Measurements from ENCODE around the gene PLXND1. TPM values are rescaled to one million over a fixed set of nuclear protein-coding genes. Genes with fewer than 3 reads are reported as not detected.
A peak's percentile ranks its signal among the peaks of the same experiment; 100 is the strongest.

Gene PLXND1
- total RNA-seq, 4 donors from 2014 or later: 50.5 to 89.9 (median 76.6) TPM

DNA sequence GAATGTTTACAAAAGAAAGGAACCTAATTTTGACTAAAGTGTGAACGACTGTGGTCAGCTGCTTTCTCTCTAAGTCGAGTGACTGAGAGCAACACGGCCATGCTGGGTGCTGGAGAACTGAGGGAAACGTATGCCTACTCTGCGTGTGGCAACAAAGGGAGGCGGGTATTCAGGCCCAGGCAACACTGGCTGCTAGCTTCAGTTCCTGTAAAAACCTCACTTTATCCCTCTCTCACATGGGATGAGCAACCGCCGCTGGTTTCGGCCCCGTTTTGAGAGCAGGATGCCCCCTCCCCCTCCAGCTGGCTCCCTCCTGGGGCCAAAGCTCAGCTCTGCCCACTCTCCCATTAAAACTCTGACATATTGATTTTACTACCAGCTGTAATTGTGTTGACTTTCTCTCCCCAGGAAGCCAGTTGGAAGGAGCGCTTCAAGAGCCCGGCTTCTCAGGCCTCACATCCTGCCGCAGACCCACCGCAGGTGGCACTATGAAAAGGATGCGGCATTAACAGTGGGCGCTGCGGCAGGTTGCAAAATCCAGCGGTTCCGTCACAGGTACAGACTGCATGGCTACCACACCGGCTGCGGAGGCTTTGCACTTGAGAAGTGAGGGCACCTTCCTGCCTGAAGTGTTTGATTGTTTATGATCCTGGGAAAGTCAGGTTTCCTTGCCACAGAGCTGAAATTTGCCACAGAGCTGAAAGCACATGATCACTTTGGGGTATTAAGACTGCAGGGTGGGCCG is 12.7 kb downstream of the PLXND1 start:
- peaks cover 0 to 4% (median under 1%) of the 10 kb centered on the region in 4 donors for H3K36me3 ChIP-seq
- H3K4me3 ChIP-seq: no peak overlapping the region
- DNase-seq (ENCODE audit: extremely low spot score): no peak
- TF ChIP-seq POLR2AphosphoS5 (IDR thresholded peaks at IDR 0.05) (peak in 1 of 2 donors; percentile 3), EP300 (IDR thresholded peaks at IDR 0.05) (no peak)
- no peaks in the 10 kb centered on the region for H3K9me3 ChIP-seq
- intact Hi-C loops (cut with DNase I): no loop called here
- H3K27me3 ChIP-seq: no peaks in the 10 kb centered on the region
- peaks cover 85 to 100% (median 96%) of the 10 kb centered on the region in 4 donors for H3K4me1 ChIP-seq
- 59% methylated on average over 14 of the region's 22 CpGs for WGBS
- peak overlapping the region; percentile 72 to 83 (median 78) for H3K27ac ChIP-seq (replicated peaks in 1 of 4)

- TF ChIP-seq EP300 (IDR thresholded peaks at IDR 0.05) (no peak), POLR2A (IDR thresholded peaks at IDR 0.05; ENCODE audit: low read depth) (no peak)
- H3K4me1 ChIP-seq: peaks cover 82 to 100% (median 90%) of the 10 kb centered on the region in 4 donors
- peak overlapping the region in 3 of 4 donors; percentile 15 to 21 (median 18) for H3K4me3 ChIP-seq
- H3K36me3 ChIP-seq: peaks cover 0 to 10% (median 3%) of the 10 kb centered on the region in 4 donors
- no peak for DNase-seq (ENCODE audit: extremely low spot score)
- intact Hi-C loops (cut with DNase I): no loop called here
- peak overlapping the region; percentile 72 to 83 (median 78) for H3K27ac ChIP-seq (replicated peaks in 1 of 4)
- 74% methylated on average over 8 of the region's 8 CpGs for WGBS
- H3K9me3 ChIP-seq: no peaks in the 10 kb centered on the region
- no peaks in the 10 kb centered on the region for H3K27me3 ChIP-seq
Observed at GRCh38 chr3:129593230-129593594, 13.3 kb downstream of the PLXND1 start.

DNA sequence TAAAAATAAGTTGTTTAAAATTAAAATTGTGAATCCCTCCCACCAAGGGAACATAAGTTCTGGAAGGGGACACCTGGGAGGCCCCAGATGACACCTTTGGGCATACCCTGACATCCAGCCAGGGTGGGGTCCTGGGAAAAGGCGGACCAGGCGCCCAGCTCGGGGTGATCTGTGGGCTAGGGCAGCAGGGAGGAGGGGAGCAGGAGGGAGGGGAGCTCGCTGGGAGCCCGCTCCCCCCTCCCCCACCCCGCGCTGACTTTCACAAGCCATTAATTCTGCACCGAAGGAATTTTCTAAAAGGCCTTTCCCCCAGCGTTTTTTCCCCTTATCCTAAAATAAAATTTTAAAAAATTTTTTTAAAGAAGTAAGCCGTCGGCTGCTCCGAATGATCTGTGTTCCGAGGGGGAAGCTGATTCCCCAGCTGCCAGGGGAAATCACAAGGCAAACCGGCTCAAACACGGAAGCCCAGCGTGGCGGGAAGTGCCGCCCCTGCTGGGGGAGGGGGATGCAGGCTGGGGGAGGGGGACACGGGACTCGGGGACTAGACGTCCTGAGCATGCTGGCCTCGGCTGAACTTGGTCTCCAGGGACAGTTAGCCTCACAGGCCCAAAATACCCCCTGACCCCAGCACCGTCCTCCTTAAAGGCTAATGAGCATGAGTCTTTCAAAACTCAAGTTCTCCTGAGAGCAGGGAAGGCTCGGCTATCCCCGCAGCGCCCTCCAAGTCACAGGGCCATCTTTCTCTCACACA is 13.9 kb downstream of the PLXND1 start:
- WGBS: 54% methylated on average over 24 of the region's 26 CpGs
- peak overlapping the region; percentile 15 to 32 (median 18) for H3K4me3 ChIP-seq
- peaks cover 81 to 100% (median 90%) of the 10 kb centered on the region in 4 donors for H3K4me1 ChIP-seq

GRCh38 chr3:129591932-129592331 is 14.5 kb downstream of the PLXND1 start:
- no peaks in the 10 kb centered on the region for H3K27me3 ChIP-seq
- peak overlapping the region; percentile 72 to 83 (median 78) for H3K27ac ChIP-seq (replicated peaks in 1 of 4)
- TF ChIP-seq POLR2A (IDR thresholded peaks at IDR 0.05; ENCODE audit: low read depth): no peak
- TF ChIP-seq POLR2AphosphoS5 (IDR thresholded peaks at IDR 0.05): no peak
- TF ChIP-seq, protein P1, sequence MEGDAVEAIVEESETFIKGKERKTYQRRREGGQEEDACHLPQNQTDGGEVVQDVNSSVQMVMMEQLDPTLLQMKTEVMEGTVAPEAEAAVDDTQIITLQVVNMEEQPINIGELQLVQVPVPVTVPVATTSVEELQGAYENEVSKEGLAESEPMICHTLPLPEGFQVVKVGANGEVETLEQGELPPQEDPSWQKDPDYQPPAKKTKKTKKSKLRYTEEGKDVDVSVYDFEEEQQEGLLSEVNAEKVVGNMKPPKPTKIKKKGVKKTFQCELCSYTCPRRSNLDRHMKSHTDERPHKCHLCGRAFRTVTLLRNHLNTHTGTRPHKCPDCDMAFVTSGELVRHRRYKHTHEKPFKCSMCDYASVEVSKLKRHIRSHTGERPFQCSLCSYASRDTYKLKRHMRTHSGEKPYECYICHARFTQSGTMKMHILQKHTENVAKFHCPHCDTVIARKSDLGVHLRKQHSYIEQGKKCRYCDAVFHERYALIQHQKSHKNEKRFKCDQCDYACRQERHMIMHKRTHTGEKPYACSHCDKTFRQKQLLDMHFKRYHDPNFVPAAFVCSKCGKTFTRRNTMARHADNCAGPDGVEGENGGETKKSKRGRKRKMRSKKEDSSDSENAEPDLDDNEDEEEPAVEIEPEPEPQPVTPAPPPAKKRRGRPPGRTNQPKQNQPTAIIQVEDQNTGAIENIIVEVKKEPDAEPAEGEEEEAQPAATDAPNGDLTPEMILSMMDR (IDR thresholded peaks at IDR 0.05): no peak
- TF ChIP-seq EP300 (IDR thresholded peaks at IDR 0.05): no peak
- H3K4me3 ChIP-seq: peak overlapping the region in 2 of 4 donors; percentile 9 to 18
- peaks cover 0 to 15% (median 7%) of the 10 kb centered on the region in 4 donors for H3K36me3 ChIP-seq
- H3K9me3 ChIP-seq: no peaks in the 10 kb centered on the region
- DNase-seq (ENCODE audit: extremely low spot score): no peak
- intact Hi-C loops (cut with DNase I): no loop called here
- WGBS: 78% methylated on average over 8 of the region's 8 CpGs
- H3K4me1 ChIP-seq: peaks cover 78 to 100% (median 90%) of the 10 kb centered on the region in 4 donors

More for the DNA sequence above, 13.9 kb downstream of the PLXND1 start:
- peaks cover 0 to 14% (median 6%) of the 10 kb centered on the region in 4 donors for H3K36me3 ChIP-seq
- TF ChIP-seq EP300 (IDR thresholded peaks at IDR 0.05): peak; percentile 10
- peak; percentile 43 to 59 for TF ChIP-seq POLR2AphosphoS5 (IDR thresholded peaks at IDR 0.05)
- TF ChIP-seq, protein P1 (IDR thresholded peaks at IDR 0.05): no peak
- DNase-seq (ENCODE audit: extremely low spot score): no peak
- intact Hi-C loops (cut with DNase I): no loop called here
- no peaks in the 10 kb centered on the region for H3K9me3 ChIP-seq
- peak overlapping the region; percentile 72 to 83 (median 78) for H3K27ac ChIP-seq (replicated peaks in 1 of 4)
- H3K27me3 ChIP-seq: no peaks in the 10 kb centered on the region

GRCh38 chr3:129590215-129590614 is 16.3 kb downstream of the PLXND1 start:
- Histone ChIP-seq H3K9me3 (no peaks in the 10 kb centered on the region), H3K4me3 (no peak overlapping the region), H3K27ac (replicated peaks in 1 of 4) (peak overlapping the region in 2 of 4 donors; percentile 5 to 18), H3K27me3 (no peaks in the 10 kb centered on the region), H3K36me3 (peaks cover 0 to 32% (median 21%) of the 10 kb centered on the region in 4 donors), H3K4me1 (peaks cover 68 to 96% (median 78%) of the 10 kb centered on the region in 4 donors)
- DNase-seq (ENCODE audit: extremely low spot score): no peak
- TF ChIP-seq, protein P1 (IDR thresholded peaks at IDR 0.05): no peak
- TF ChIP-seq POLR2AphosphoS5 (IDR thresholded peaks at IDR 0.05) (no peak), EP300 (IDR thresholded peaks at IDR 0.05) (no peak)
- 67% methylated on average over 8 of the region's 8 CpGs for WGBS
- intact Hi-C loops (cut with DNase I): no loop called here
